Spleen (tissue), 7 donors: ENCODE results near the gene PEX10.

Experiments
- POLR2A ChIP-seq, 3 donors: fragments of 450-650 bp; IDR thresholded peaks; one replicate each; pipeline ENCODE4 v1.5.1; 2017; ENCODE audit warnings: antibody characterized with exemption in 3 of 3, mild to moderate bottlenecking in 1 of 3
- POLR2AphosphoS5 ChIP-seq, 3 donors: sonication (generic); formaldehyde crosslinking; IDR thresholded peaks; one replicate each; pipeline ENCODE4 v1.5.1; 2017; ENCODE audit warnings: antibody characterized with exemption in 3 of 3
- TF ChIP-seq, protein P1 (sequence below), 11 experiments: fragments of 200-600 bp in 7 of 11; fragments of 450-650 bp in 4 of 11; sonication (generic) in 4 of 11; IDR thresholded peaks in 8 of 11; conservative IDR thresholded peaks in 3 of 11; 1 replicate in 7 of 11; 2 replicates in 4 of 11; pipeline versions ENCODE4 v1.4.0 to v1.8.0; 2016 to 2021; ENCODE audit warnings: antibody characterized with exemption in 11 of 11, inconsistent platforms in 4 of 11, mild to moderate bottlenecking in 1 of 11
- donor health status: DM: no; HTN: no; CAD: no; lungs with moderate emphysema.
- donor health status: DM: no; HTN: no; CAD: no.
- donor health status: DM: no; HTN: no; CAD: no.

DNA sequence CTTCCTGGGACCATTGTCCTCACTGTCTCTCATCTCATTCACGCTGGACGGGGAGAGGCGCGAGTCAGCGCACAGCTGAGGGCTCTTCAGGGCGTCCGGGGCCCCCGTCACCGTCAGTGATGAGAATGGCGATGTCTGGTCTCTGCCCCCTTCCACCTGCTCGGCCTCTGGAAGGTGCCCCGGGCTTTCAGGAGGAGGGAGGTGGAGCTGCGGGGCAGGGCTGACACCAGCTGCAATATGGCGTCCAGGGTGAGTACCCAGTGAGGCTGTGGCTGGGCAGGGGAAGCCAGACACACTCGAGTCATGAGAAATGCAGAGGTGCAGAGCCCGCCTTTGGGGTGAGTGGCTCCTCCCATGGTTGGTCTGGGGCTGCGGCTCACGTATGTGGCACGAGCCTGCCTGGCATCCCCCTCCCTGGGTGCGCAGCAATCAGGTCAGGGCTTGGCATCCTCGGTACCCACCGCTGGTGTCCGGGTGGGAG, 36.1 kb downstream of the PEX10 start:
- TF ChIP-seq, protein P1, sequence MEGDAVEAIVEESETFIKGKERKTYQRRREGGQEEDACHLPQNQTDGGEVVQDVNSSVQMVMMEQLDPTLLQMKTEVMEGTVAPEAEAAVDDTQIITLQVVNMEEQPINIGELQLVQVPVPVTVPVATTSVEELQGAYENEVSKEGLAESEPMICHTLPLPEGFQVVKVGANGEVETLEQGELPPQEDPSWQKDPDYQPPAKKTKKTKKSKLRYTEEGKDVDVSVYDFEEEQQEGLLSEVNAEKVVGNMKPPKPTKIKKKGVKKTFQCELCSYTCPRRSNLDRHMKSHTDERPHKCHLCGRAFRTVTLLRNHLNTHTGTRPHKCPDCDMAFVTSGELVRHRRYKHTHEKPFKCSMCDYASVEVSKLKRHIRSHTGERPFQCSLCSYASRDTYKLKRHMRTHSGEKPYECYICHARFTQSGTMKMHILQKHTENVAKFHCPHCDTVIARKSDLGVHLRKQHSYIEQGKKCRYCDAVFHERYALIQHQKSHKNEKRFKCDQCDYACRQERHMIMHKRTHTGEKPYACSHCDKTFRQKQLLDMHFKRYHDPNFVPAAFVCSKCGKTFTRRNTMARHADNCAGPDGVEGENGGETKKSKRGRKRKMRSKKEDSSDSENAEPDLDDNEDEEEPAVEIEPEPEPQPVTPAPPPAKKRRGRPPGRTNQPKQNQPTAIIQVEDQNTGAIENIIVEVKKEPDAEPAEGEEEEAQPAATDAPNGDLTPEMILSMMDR (IDR thresholded peaks at IDR 0.05 in 8 of 11, conservative IDR thresholded peaks at IDR 0.05 in 3 of 11): no peak
- TF ChIP-seq POLR2A (IDR thresholded peaks at IDR 0.05) (no peak), POLR2AphosphoS5 (IDR thresholded peaks at IDR 0.05) (no peak)
